NOMO-1 (cell line): Measurements from ENCODE around the gene LIN52.

Experiments used
- DNase-seq, 2 experiments: peaks; one replicate each; lab custom pipeline; 2025; ENCODE audit not compliant: unreplicated experiment in 2 of 2; lab: John Stamatoyannopoulos, UW

Gene LIN52

GRCh38 chr14:74084277-74085046 is at the start of gene LIN52, which contains the start of gene ALDH6A1:
Gene LIN52 (plus strand): TSS chr14:74084956. CDS start chr14:74084975, 19 bp downstream.
Gene ALDH6A1 (minus strand): TSS chr14:74084453. CDS start chr14:74084394, 59 bp downstream.
- DNase-seq: peak; percentile 99 to 100

- no peak for DNase-seq
Observed at GRCh38 chr14:74035556-74035955, 49.2 kb upstream of the LIN52 start.

GRCh38 chr14:74038020-74038859 is 46.5 kb upstream of the LIN52 start:
- DNase-seq: peak; percentile 33 to 65

GRCh38 chr14:74042296-74042695 is 42.5 kb upstream of the LIN52 start:
- DNase-seq: no peak

GRCh38 chr14:74045522-74045921 is 39.2 kb upstream of the LIN52 start:
- DNase-seq: no peak

- DNase-seq: no peak
Observed at GRCh38 chr14:74048281-74048680, 36.5 kb upstream of the LIN52 start.

GRCh38 chr14:74049876-74050495 is 34.8 kb upstream of the LIN52 start:
- DNase-seq: peak; percentile 14 to 58

- no peak for DNase-seq
Observed at GRCh38 chr14:74062809-74063150, 22.0 kb upstream of the LIN52 start.

GRCh38 chr14:74064426-74064825 is 20.3 kb upstream of the LIN52 start:
- no peak for DNase-seq

- DNase-seq: no peak
Observed at GRCh38 chr14:74064883-74065282, 19.9 kb upstream of the LIN52 start.

- no peak for DNase-seq
Observed at GRCh38 chr14:74065746-74066575, 18.8 kb upstream of the LIN52 start.

GRCh38 chr14:74077401-74077800 is 7.4 kb upstream of the LIN52 start:
- DNase-seq: no peak

GRCh38 chr14:74080820-74081460 is 3.8 kb upstream of the LIN52 start:
- no peak for DNase-seq

GRCh38 chr14:74081491-74081890 is 3.3 kb upstream of the LIN52 start:
- no peak for DNase-seq

GRCh38 chr14:74083161-74083560 is 1.6 kb upstream of the LIN52 start:
- DNase-seq: no peak

- no peak for DNase-seq
Observed at GRCh38 chr14:74083784-74084276, 926 bp upstream of the LIN52 start.

GRCh38 chr14:74085047-74085637 is 386 bp downstream of the LIN52 start:
- peak in 1 of 2 experiments; percentile 22 for DNase-seq

- peak; percentile 28 to 76 for DNase-seq
Observed at GRCh38 chr14:74085828-74086227, 1.1 kb downstream of the LIN52 start.

- peak in 1 of 2 experiments; percentile 13 for DNase-seq
Observed at GRCh38 chr14:74089251-74090020, 4.7 kb downstream of the LIN52 start.
